DOHH2 (cell line): Measurements from ENCODE around the gene SERINC5.
A peak's percentile ranks its signal among the peaks of the same experiment; 100 is the strongest.

Source experiments
- H3F3A ChIP-seq: fragments of 200-600 bp; sonication (generic), shearing (Covaris generic); 2 replicates; pipeline ENCODE4 v1.6.0; 2016; ENCODE audit warnings: antibody characterized with exemption, mild to moderate bottlenecking; ENCODE audit not compliant: control insufficient read depth, insufficient read depth
- H3K27ac ChIP-seq: fragments of 200-600 bp; sonication (generic); 2 replicates; pipeline ENCODE4 v1.5.1; 2014; ENCODE audit warnings: low read depth, mild to moderate bottlenecking, low read length, moderate library complexity
- H3K27me3 ChIP-seq: fragments of 200-600 bp; sonication (generic); 2 replicates; pipeline ENCODE4 v1.6.1; 2014; ENCODE audit warnings: mild to moderate bottlenecking, low read length, mixed read lengths; ENCODE audit not compliant: control insufficient read depth
- H3K36me3 ChIP-seq: fragments of 200-600 bp; sonication (generic); 2 replicates; pipeline ENCODE4 v1.6.1; 2014; ENCODE audit warnings: mild to moderate bottlenecking, low read length, moderate library complexity, mixed read lengths; ENCODE audit not compliant: control insufficient read depth
- H3K4me1 ChIP-seq: fragments of 200-600 bp; sonication (generic); 2 replicates; pipeline ENCODE4 v1.6.1; 2014; ENCODE audit warnings: mild to moderate bottlenecking, low read length, mixed read lengths; ENCODE audit not compliant: control insufficient read depth
- H3K4me2 ChIP-seq: fragments of 200-600 bp; sonication (generic); 2 replicates; pipeline ENCODE4 v1.6.0; 2014; ENCODE audit warnings: mild to moderate bottlenecking, low read length, moderate library complexity
- H3K4me3 ChIP-seq: fragments of 200-600 bp; sonication (generic); 2 replicates; pipeline ENCODE4 v1.5.1; 2014; ENCODE audit warnings: mild to moderate bottlenecking, low read length, mixed read lengths
- H3K79me2 ChIP-seq: fragments of 200-600 bp; sonication (generic); 2 replicates; pipeline ENCODE4 v1.6.1; 2014; ENCODE audit warnings: mild to moderate bottlenecking, low read length, mixed read lengths; ENCODE audit not compliant: control insufficient read depth
- H3K9me2 ChIP-seq: fragments of 200-600 bp; sonication (generic); replicated peaks from 2 replicates; pipeline ENCODE4 v1.6.1; 2014; ENCODE audit warnings: mild to moderate bottlenecking, low read length, mixed read lengths; ENCODE audit not compliant: control insufficient read depth
- H3K9me3 ChIP-seq: fragments of 200-600 bp; sonication (generic); 2 replicates; pipeline ENCODE4 v1.6.1; 2014; ENCODE audit warnings: antibody characterized with exemption, low read length, mixed read lengths; ENCODE audit not compliant: control insufficient read depth, insufficient read depth
- H4K20me1 ChIP-seq: fragments of 200-600 bp; sonication (generic); 2 replicates; pipeline ENCODE4 v1.6.0; 2014; ENCODE audit warnings: low read depth, mild to moderate bottlenecking, antibody characterized with exemption, low read length, moderate library complexity; ENCODE audit not compliant: control insufficient read depth, insufficient read depth
- EZH2phosphoT487 ChIP-seq: fragments of 200-600 bp; sonication (generic); IDR thresholded peaks from 2 replicates; pipeline ENCODE4 v1.6.1; 2017; ENCODE audit warnings: borderline replicate concordance, mild to moderate bottlenecking, antibody characterized with exemption, low read length, moderate library complexity, mixed read lengths
- TF ChIP-seq, protein P1 (sequence below): fragments of 200-600 bp; sonication (generic); IDR thresholded peaks from one replicate; pipeline ENCODE4 v1.5.1; 2014; ENCODE audit warnings: antibody characterized with exemption, mild to moderate bottlenecking, low read depth, low read length; ENCODE audit not compliant: poor library complexity, severe bottlenecking

SERINC5 gene

GRCh38 chr5:80260461-80260860 lies 4.6 kb upstream of the SERINC5 start:
- H3K4me2 ChIP-seq: no peak overlapping the region
- H3K27me3 ChIP-seq: no peaks in the 10 kb centered on the region
- H3K79me2 ChIP-seq: peaks cover 5% of the 10 kb centered on the region
- peaks cover 12% of the 10 kb centered on the region for H3K4me1 ChIP-seq
- no peak for TF ChIP-seq EZH2phosphoT487
- TF ChIP-seq, protein P1, sequence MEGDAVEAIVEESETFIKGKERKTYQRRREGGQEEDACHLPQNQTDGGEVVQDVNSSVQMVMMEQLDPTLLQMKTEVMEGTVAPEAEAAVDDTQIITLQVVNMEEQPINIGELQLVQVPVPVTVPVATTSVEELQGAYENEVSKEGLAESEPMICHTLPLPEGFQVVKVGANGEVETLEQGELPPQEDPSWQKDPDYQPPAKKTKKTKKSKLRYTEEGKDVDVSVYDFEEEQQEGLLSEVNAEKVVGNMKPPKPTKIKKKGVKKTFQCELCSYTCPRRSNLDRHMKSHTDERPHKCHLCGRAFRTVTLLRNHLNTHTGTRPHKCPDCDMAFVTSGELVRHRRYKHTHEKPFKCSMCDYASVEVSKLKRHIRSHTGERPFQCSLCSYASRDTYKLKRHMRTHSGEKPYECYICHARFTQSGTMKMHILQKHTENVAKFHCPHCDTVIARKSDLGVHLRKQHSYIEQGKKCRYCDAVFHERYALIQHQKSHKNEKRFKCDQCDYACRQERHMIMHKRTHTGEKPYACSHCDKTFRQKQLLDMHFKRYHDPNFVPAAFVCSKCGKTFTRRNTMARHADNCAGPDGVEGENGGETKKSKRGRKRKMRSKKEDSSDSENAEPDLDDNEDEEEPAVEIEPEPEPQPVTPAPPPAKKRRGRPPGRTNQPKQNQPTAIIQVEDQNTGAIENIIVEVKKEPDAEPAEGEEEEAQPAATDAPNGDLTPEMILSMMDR: no peak
- no peaks in the 10 kb centered on the region for H4K20me1 ChIP-seq
- no peaks in the 10 kb centered on the region for H3K9me3 ChIP-seq
- no peaks in the 10 kb centered on the region for H3F3A ChIP-seq
- peaks cover 3% of the 10 kb centered on the region; the same call in 1 of the 2 replicates for H3K36me3 ChIP-seq
- H3K9me2 ChIP-seq: no peaks in the 10 kb centered on the region
- no peak overlapping the region for H3K27ac ChIP-seq
- H3K4me3 ChIP-seq: no peak overlapping the region

DNA sequence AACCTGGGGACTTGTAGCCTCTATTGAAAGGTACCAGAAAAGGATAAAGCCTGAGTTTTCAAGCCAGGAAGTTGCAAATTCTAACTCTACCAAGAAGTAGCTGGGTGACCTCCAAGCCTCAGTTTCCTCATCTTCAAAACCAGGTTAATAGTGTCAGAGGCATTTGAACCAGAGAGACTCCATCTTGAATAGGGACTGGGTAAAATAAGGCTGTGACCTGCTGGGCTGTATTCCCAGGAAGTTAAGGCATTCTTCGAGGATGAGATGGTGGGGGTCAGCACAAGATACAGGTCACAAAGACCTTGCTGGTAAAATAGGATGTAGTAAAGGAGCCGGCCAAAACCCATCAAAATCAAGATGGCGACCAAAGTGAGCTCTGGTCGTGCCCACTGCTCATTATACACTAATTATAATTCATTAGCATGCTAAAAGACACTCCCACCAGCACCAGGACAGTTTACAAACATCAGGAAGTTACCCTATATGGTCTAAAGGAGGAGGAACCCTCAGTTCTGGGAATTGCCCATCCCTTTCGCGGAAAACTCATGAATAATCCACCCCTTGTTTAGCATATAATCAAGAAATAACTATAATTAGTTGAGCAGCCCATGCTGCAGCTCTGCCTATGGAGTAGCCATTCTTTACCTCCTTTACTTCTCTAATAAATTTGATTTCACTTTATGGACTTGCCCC lies 3.8 kb upstream of the SERINC5 start:
- no peaks in the 10 kb centered on the region for H3F3A ChIP-seq
- no peaks in the 10 kb centered on the region for H3K9me2 ChIP-seq
- H3K9me3 ChIP-seq: no peaks in the 10 kb centered on the region
- H3K4me3 ChIP-seq: no peak overlapping the region
- H3K79me2 ChIP-seq: peaks cover 5% of the 10 kb centered on the region
- TF ChIP-seq, protein P1: no peak
- H3K4me2 ChIP-seq: no peak overlapping the region
- H3K4me1 ChIP-seq: peaks cover 20% of the 10 kb centered on the region
- no peak overlapping the region for H3K27ac ChIP-seq
- H4K20me1 ChIP-seq: no peaks in the 10 kb centered on the region
- H3K27me3 ChIP-seq: peaks cover 7% of the 10 kb centered on the region
- peaks cover 3% of the 10 kb centered on the region; the same call in 1 of the 2 replicates for H3K36me3 ChIP-seq

DNA sequence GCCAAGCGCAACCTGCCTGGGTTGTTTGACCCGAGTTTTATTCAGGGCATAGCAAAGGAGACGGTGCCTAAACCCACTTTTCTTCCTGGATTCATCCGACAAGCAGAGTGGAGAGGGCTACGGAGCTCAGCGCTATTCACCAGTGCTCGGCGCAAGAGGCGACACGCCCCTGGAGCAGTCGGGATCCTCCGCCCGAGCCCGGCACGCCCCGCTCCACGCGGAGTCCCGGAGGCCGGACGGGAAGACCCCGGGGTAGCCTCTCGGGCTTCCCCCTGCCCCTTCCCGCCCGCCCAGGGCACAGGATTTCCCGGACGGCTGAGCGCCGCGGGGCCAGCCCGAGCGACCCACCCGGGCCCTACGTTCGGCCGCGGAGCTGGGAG lies 427 bp downstream of the SERINC5 start:
- H3K27ac ChIP-seq: no peak overlapping the region
- H3K4me2 ChIP-seq: peak overlapping the region; percentile 96
- H3K27me3 ChIP-seq: peaks cover 17% of the 10 kb centered on the region
- no peaks in the 10 kb centered on the region for H3K9me2 ChIP-seq
- H3K36me3 ChIP-seq: peaks cover 3% of the 10 kb centered on the region; the same call in 1 of the 2 replicates
- no peaks in the 10 kb centered on the region for H4K20me1 ChIP-seq
- no peaks in the 10 kb centered on the region for H3K9me3 ChIP-seq
- peaks cover 21% of the 10 kb centered on the region for H3K4me1 ChIP-seq
- H3K4me3 ChIP-seq: peak overlapping the region; percentile 80
- TF ChIP-seq, protein P1: no peak
- no peaks in the 10 kb centered on the region for H3F3A ChIP-seq
- peaks cover 5% of the 10 kb centered on the region for H3K79me2 ChIP-seq
